GM19324 (cell line): ENCODE data around the gene HIVEP3.

Experiments used
- ATAC-seq: cut with Tn5 transposase; IDR thresholded peaks from one replicate; pipeline ENCODE4 v1.9.1; 2021; ENCODE audit warnings: mild to moderate bottlenecking, moderate library complexity; ENCODE audit not compliant: unreplicated experiment, low FRiP score

Gene HIVEP3

GRCh38 chr1:41532206-41532975 is 386.3 kb downstream of the HIVEP3 start:
- ATAC-seq, result no peak

GRCh38 chr1:41530411-41530810 is 388.3 kb downstream of the HIVEP3 start:
- ATAC-seq, result no peak

- ATAC-seq, result no peak
These were observed 388.9 kb downstream of the HIVEP3 start for GRCh38 chr1:41529621-41530395.

- ATAC-seq, result no peak
These were observed 389.8 kb downstream of the HIVEP3 start for GRCh38 chr1:41528726-41529605.

- ATAC-seq, result no peak
These were observed 390.6 kb downstream of the HIVEP3 start for GRCh38 chr1:41528106-41528505.

GRCh38 chr1:41526956-41527561 is 391.7 kb downstream of the HIVEP3 start:
- ATAC-seq, result no peak

GRCh38 chr1:41525891-41526587 is 392.7 kb downstream of the HIVEP3 start:
- ATAC-seq, result no peak

GRCh38 chr1:41524676-41525675 is 393.7 kb downstream of the HIVEP3 start:
- no peak for ATAC-seq

GRCh38 chr1:41523949-41524675 is 394.6 kb downstream of the HIVEP3 start:
- no peak for ATAC-seq

GRCh38 chr1:41523071-41523470 is 395.7 kb downstream of the HIVEP3 start:
- no peak for ATAC-seq

- no peak for ATAC-seq
These were observed 397.0 kb downstream of the HIVEP3 start for GRCh38 chr1:41521766-41522165.

- ATAC-seq, result no peak
These were observed 397.6 kb downstream of the HIVEP3 start for GRCh38 chr1:41520951-41521752.

- ATAC-seq, result no peak
These were observed 399.1 kb downstream of the HIVEP3 start for GRCh38 chr1:41519667-41520066.

- ATAC-seq, result no peak
These were observed 400.3 kb downstream of the HIVEP3 start for GRCh38 chr1:41518471-41518870.

GRCh38 chr1:41517062-41517438 is 401.7 kb downstream of the HIVEP3 start:
- ATAC-seq, result no peak

GRCh38 chr1:41516168-41517061 is 402.3 kb downstream of the HIVEP3 start:
- ATAC-seq, result peak; percentile 48
